Stimulated activated CD4-positive, alpha-beta T cell treated with anti-CD3 and anti-CD28 coated beads, Interleukin-4, amount 100 ng/mL, for 4 hours (primary cell): ENCODE measurements around the gene VEGFD.
"Not testable (repeated sequence)": the region's sequence is repeated elsewhere in the genome, so short reads cannot be mapped to it uniquely, and the experiment has no call there.

ENCODE experiments used
- DNase-seq, 2 experiments: peaks; one replicate each; pipeline ENCODE4 v3.0.0-alpha.2; 2020

The VEGFD gene

DNA sequence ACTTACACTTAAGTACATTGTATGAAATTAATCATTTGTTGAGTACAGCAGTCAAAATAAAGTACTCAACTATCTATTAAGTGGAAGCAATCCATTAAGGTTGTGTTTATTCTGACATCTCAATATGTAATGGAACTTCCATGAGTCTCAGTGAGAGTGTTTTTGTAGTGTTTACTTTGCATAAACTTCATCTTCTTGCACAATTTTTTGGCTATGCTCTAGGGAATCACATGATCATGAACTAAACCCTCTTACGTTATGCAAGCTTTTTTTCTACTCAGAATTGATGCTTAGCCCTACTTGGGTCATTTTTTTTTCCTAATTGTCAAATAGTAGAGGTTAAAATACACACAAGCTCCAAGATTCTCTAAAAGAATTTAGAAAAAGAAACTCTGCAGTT is 27.8 kb downstream of the VEGFD start:
- DNase-seq: no peak

DNA sequence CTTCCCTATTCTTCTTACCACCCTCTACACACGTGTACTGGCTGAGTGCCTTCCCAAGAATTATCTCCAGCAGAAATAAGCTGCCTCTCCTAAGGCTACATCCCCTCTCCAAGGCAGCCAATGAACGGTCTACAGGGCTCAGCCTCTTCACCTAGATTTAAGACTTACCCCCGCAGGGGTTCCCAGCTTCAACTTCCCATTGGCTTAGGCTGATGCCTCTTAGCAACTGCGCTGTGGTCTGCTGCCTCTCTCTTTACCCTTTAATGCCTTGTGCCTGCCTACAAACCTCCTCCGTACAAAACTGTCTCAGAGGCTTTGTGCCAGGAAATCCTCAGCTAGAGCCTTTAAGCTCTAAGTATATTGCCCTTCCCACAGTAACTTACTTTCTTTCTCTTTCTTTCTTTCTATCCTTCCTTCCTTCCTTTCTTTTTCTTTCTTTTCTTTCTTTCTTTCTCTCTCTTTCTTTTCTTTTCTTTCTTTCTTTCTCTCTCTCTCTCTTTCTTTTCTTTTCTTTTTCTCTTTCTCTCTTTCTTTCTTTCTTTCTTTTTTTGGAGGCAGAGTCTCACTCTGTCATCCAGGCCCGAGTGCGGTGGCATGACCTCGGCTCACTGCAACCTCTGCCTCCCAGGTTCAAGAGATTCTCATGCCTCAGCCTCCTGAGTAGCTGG is 33.8 kb downstream of the VEGFD start:
- DNase-seq: no peak

DNA sequence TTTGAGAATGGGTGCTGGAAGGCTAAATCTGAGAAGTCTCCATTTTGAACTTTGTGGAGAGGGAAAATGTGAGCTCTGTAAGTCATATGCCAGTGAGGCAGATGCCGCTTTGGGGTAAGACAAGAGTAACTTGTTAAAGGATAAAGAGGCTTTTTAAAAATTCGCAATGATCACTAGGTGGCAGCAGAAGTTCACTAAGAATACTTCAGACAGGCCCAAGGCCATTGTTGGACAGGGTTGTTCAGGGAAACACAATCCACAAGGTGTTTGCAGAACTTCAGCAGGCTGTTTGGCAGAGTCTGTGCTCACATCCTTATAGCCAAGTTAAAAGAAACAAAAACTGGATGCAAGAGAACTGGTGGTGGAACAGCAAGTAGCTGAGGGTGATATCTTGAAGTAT is 35.2 kb downstream of the VEGFD start:
- DNase-seq: no peak

DNA sequence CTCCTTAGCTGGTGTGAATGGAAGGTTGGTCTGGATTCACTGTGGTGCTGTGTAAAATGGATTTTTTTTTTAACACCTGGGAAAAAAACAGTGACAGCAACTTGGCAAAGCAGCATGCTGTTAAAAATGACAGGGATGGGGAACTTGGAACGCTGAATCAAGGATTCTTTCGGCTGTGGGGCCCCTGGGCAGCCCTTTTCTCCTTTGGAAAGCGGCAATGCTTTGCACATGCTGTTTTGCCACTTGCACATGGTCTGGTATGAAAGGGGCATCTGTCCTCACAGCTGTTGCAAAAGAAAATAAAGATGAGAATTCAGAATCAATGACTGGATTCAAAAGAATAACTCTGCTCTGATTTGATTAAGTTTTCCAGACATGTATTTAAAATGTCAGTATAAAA is 38.2 kb downstream of the VEGFD start:
- DNase-seq: no peak

DNA sequence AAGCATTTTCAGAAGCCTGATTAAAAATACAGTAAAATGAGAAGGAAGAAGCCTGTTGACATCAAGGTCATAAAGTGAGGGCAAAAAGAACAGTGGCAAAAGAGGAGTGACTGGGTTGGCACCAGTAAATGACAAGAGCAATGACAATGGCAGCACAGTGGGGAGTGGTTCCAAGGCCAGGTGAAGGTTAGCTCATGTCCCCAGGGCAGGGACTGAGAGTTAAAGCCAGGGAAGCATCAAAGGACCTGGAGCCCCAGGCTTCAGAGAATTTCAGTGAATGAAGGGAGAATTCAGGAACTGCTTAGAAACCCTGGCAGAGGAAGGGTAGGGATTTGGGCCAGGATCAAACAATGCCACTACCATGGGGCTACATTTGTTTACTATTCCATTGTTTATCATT is 40.1 kb downstream of the VEGFD start:
- DNase-seq: no peak

DNA sequence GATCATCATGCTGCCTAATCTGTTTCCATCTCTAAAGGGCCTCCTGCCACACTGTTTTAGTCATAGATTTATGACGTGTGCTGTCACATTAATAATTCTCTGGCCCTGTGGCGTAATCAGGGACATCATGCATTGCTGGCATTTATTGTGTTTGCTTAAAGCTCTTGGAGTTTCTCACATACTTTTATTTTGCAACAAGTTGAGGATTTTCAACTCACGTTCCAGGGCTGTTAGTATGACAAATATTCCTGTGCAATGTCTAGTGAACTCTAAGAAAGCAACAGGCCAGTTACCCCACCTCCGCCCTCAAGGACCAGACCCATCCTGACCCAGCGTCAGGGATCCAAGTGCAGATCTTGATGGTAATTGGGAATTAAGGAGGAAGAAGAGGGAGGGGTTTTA is 41.1 kb downstream of the VEGFD start:
- no peak for DNase-seq

DNA sequence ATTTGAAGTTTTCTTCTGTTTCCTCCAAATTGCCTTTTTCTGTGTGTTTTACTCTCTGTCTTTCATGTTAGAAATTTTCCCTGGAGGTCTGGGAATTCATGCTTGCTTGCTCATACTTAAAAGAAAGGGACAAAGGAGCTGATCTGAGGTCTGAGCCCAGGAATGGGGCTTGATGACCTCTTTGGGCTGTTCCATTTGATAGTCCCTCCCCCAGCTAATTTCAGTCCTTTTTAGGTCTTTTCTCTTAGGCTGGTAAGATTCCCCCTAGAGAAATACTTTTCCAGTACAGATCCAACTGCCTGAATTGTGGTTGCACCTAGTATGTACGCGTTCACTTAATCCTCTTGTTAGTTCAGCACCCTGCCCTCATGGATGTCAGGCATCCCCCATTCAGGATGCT is 43.3 kb downstream of the VEGFD start:
- no peak for DNase-seq

DNA sequence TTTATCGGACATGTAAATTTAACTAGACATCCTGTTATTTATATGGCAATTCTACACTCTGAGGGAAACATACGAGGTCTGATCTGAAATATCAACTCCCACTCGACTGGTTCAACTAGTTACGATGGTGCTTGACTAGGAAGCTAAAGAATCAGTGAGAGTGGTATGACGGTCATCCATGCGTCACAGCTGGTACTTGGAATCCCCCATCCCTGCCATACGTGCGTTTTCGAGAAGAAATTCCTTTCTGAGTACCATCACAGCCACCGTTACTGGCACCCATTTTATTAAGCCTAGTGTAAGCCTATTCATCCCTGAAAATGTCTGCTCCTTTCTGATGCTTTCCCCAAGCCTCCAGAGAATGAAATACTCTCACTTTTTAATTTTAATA is 48.2 kb downstream of the VEGFD start:
- DNase-seq: peak in 1 of 2 experiments; percentile 32

DNA sequence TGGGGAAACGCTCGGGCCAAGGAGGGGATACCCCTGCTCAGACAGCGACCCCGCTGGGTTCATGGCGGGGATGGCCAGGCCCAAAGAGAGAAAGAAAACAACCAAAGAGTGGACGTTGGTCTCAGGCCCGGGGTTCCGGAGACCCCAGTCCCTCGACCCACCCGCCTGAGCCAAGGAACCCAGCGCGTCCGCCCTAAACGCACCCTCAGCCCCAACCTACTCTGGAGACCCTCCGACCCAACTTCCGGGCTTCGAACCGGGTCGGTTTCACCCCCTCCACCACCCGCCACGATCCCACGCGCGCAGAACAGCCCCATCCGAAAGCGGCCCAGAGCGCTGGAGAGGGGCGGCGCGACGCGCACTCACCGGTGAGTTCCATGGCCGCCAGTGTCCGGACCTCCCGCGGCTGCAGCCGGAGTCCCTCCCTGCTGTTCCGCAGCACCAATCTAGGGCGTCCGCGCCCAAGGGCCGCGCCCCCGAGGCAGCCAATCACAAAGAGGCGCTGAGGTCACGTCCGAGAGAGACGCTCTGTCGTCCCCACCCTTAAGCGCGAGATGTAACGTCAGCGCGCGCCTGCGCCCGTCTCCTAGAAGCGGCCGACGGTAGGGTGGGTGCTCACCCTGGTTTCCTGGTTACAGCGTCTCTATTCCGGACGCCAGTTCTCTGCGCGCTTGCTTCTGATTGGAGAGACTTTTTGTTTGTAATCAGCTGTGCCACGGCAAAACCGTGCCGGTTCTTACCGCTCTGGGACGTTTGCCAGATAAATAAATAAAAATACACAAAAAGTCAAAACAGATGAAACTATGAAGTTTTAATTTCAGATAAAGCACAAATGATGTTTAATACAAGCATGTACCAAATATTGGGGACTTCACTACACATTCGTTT is 48.8 kb downstream of the VEGFD start, which contains the start of gene PIGA:
PIGA (minus strand) TSS at position 389 of the 888 bp plus-strand sequence. CDS start 3,593 bp downstream, outside the sequence.
- peak; percentile 79 to 91 for DNase-seq

DNA sequence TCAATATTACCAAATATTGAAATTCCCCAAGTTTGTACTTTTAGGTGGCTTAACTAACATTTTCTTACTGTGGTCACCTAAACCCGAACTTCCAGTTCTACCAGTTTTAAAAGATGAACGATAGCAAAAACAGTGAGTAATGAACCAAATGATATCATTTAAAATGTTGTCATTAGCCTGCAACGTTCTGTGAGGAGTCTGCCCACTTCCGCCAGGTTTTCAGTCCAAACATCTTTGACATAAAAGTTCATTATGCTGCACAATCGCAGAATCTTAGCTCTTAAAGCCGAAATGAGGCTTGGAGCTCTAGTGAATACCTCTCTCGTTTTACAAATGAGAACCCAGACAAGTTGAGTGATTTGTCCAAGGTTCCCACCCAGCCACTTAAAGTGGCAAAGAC is 49.7 kb downstream of the VEGFD start:
- no peak for DNase-seq

DNA sequence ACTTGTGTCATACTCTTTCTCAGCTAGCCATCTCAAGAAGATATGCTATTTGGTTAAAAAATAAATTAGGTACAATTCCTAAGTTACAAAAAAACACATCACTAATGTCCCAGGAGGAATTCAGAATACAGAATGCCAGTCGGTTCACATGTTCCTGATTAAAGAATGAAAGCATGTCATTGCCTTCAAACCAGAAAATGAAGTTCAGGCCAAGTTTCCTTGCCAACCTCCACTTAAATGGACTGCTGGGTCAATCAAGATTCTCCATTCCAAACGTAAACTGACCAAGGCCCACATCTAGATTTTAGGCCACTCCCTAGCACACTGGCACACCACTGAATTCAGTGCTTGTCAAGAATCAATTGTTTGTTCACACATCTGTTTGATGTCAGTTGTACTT is 55.4 kb downstream of the VEGFD start:
- DNase-seq: no peak

DNA sequence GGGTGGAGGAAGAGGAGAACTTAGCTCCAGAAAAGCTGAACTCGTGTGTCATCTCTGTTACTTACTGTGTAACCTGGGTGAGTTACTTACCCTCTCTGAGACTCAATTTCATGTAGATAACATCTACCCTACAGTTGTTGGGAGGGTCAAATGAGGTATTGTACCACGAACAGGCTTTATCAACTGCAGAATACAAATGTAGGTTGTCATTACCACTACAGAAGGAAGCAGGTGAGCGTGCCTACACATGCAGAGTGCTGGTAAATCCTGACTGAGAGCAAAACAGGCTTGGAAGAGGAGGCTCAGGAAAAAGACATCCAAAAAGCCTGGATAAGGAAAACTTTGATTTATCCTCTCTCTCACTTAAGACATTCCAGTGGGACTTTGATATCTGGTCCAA is 56.1 kb downstream of the VEGFD start:
- DNase-seq: no peak

DNA sequence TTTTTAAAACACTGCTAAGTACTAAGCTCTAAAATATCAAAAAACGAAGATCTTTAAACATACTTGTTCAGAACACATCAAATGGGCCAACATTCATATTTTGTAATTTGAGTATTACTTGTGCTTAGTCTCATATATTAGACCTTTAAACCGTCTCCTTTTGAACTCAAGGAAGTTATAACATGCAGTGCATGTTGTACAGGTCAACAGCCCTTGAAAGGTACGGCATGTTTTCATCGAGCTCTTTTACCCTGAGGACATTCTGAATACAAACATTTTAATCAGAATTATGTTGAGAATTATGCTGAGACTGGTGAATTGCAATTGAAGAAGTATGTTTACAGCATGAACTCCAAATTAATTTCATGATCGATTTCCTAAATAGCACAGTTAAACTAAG is 61.7 kb downstream of the VEGFD start:
- no peak for DNase-seq

DNA sequence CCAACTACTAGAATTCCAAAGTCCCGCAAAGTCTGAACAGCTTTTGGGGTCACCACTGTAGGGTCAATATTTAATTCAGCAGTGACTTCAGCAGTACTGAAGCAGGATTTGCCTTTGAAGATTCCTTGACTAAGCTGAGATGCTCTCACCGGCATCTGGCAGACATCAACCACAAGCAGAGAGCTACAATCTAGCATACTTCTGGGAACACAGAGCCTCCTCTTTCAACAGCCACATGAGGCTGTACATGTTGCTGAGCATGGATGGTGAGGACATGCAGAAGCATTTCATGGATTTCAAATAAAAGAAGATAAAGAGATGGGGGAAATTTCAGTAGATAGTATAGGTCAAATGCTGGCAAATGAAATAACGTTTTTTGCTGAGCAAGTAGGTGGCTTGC is 62.1 kb downstream of the VEGFD start:
- DNase-seq: no peak

DNA sequence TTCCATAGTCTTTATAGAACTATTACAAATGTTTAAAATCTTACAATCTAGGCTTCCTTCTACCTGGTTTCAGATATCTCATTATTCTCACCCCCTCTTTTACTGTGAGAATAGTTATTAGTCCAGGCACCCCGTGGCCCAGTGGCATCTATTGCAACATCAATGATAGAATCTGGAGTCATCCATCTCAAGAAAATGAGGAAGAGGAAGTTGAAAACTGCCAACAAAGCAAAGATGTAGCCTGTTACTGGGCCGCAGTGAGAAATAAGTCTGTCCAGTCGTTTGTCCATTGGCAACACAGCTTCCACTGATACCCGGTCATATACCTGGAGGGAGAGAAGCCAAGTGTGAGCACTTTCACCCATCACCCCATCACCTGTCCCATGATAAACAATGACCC is 62.8 kb downstream of the VEGFD start:
- no peak for DNase-seq

DNA sequence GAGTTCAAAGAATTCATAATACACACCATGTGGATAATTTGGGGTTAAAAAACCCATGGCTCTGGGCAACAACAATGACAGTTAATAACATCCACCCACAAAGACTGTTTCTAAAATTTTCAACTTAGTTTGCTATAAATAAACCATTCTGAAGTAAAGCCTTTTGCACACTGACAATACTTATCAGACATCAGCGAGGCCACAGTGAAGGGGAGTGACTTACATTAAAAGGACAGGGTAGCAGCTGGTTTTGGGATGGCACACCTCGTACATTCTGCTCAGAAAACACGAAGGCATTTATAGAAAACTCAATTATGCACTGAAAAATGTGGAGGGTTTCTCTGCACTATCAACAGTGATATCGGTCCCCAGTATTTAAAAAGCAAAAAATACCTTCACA is 63.9 kb downstream of the VEGFD start:
- no peak for DNase-seq

DNA sequence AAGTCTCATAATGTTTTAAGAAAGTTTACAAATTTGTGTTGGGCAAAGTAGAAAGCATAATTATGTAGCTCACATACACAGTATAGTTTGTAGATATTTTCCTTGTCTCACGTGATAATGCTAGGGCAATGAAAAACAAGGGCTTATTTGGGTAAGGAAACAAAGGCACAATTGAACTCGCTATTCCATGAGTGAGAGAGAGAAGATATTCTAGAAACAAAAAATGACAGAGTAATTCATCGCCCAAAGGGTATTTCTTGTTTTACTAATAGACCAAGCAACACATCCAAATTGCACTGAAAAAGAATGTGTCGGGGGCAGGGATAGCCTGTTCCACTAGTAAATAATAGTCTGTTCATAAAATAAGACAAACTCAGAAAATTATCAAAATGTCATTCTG is 65.1 kb downstream of the VEGFD start:
- DNase-seq: no peak

DNA sequence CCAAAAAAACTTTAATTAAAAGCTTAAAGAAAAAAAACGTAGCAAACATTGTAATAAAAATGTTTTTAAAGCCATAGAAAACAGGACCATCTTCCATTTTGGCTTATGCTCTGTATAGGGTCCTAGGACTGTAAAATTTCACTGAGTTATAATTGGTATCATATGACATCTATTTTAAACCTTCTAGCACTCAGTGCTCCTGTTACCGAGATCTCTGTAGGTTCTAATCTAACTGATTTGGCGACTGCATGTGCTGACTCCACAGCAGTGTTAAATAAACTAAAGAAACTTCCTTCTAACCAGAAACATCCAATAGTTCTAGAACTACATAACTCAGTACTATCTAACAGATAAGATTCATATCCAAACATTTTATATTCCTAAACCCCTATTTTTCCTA is 68.7 kb downstream of the VEGFD start, which contains the start of gene ASB11:
ASB11 (minus strand) TSS at position 132 of the 400 bp plus-strand sequence; CDS start at position 97, 35 bp downstream.
- no peak for DNase-seq

DNA sequence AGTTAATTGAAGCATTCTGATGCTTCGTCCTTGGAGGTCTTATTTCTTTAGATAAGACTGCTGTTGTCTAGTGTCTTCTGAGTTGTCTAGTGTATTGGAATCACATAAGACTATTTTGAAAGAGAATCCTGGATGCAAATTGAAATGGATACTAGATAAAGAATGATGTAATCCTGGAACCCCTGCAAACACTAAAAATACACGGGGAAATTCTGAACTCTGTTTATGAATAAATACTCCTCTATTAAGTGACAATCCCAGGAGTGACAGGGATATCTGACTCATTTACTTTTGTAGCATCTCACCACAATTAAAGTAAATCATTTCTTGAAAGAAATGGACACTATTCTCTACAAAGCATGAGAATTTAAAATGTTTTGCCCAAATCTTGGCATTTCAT is 69.7 kb downstream of the VEGFD start:
- DNase-seq: no peak

DNA sequence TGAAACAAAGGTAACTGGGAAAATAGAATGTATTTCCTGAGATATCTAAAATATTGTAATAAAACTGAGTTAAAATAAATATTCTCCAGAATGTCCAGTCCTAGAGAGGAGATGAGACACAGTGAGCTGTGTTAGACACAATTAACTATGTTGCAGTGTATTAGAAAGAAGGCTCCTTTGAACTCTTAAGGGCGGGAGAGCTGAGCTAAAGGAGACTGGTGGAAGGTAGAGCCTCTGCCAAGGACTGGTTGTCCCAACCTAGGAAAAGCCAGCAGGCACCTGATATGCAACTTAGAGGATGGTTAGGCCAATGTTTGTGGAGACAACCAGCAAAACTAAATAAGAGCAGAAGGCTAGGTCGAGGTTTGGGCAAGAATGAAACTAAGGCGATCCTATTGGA is 73.1 kb downstream of the VEGFD start:
- no peak for DNase-seq

DNA sequence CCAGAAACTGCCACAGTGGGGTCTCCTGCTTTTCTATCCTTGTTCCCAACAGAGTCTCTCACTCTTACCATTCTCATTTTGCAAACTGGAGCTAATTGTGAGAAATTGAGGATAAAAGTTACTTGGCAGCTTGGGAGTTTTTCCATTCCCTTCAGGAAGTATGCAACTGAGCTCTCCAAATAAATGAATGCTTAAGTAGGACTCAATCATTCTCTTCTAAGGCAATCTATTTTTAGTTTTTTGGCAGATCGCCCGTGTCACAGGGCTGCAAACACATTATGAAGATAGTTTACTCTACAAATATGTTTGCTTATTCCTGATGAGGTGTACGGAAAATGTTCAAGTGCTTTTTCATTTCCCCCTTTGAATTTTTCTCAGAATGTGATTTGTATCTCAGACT is 74.1 kb downstream of the VEGFD start:
- no peak for DNase-seq

DNA sequence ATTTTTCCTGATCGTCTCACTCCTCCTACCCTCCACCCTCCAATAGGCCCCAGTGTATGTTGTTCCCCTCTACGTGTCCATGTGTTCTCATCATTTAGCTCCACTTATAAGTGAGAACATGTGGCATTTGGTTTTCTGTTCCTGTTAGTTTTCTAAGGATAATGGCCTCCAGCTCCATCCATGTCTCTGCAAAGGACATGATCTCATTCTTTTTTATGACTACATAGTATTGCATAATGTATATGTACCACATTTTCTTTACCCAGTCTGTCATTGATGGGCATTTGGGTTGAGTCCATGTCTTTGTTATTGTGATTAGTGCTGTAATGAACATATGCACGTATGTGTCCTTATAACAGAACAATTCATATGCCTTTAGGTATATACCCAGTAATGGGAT is 78.3 kb downstream of the VEGFD start:
- not testable (repeated sequence) for DNase-seq

DNA sequence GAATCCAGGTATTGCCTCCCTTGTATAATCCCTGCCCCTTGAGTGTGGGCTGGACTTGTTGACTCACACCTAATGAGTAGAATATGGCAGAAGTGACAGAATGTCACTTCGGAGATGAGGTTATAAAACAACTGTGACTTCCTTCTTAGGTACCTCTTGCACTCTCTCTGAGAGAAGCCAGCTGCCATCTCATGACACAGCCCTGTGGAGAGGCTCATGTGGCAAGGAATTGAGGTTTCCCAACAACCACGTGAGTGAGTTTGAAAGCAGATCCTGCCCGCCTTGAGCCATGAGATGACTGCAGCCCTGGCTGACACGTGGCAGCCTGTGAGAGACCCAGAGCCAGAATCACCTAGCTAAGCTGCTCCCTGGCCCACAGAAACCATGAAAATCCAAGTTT is 82.3 kb downstream of the VEGFD start:
- DNase-seq: no peak
